ENCODE data around the gene JADE2. TPM values are rescaled to one million over a fixed set of nuclear protein-coding genes. Genes with fewer than 3 reads are reported as not detected.

JADE2 gene
- total and polyA plus RNA-seq, 7 donors: 4.9 to 53.8 (median 38.5) TPM

GRCh38 chr5:134576386-134577021 lies 51.0 kb downstream of the JADE2 start:
- Histone ChIP-seq H3K9me3 (no peaks in the 10 kb centered on the region), H3K4me3 (no peak overlapping the region), H3K4me1 (peaks cover 0 to 44% (median 30%) of the 10 kb centered on the region in 4 donors), H3K27ac (no peak overlapping the region), H3K27me3 (no peaks in the 10 kb centered on the region), H3K36me3 (peaks cover 51 to 96% (median 70%) of the 10 kb centered on the region in 4 donors)
- intact Hi-C loops (cut with DNase I): loop anchor here (1.0 to 5.0 kb wide), 2 partner anchors 49 to 204 kb away; partner anchors contain the start of gene UBE2B
- no peak for DNase-seq
- 85 to 87% methylated on average over 12 of the region's 12 CpGs for WGBS, 2 donors
- TF ChIP-seq, protein P1, sequence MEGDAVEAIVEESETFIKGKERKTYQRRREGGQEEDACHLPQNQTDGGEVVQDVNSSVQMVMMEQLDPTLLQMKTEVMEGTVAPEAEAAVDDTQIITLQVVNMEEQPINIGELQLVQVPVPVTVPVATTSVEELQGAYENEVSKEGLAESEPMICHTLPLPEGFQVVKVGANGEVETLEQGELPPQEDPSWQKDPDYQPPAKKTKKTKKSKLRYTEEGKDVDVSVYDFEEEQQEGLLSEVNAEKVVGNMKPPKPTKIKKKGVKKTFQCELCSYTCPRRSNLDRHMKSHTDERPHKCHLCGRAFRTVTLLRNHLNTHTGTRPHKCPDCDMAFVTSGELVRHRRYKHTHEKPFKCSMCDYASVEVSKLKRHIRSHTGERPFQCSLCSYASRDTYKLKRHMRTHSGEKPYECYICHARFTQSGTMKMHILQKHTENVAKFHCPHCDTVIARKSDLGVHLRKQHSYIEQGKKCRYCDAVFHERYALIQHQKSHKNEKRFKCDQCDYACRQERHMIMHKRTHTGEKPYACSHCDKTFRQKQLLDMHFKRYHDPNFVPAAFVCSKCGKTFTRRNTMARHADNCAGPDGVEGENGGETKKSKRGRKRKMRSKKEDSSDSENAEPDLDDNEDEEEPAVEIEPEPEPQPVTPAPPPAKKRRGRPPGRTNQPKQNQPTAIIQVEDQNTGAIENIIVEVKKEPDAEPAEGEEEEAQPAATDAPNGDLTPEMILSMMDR (IDR thresholded peaks at IDR 0.05): no peak
- TF ChIP-seq EP300 (IDR thresholded peaks at IDR 0.05) (no peak), POLR2AphosphoS5 (IDR thresholded peaks at IDR 0.05) (no peak), POLR2A (IDR thresholded peaks at IDR 0.05) (no peak)

DNA sequence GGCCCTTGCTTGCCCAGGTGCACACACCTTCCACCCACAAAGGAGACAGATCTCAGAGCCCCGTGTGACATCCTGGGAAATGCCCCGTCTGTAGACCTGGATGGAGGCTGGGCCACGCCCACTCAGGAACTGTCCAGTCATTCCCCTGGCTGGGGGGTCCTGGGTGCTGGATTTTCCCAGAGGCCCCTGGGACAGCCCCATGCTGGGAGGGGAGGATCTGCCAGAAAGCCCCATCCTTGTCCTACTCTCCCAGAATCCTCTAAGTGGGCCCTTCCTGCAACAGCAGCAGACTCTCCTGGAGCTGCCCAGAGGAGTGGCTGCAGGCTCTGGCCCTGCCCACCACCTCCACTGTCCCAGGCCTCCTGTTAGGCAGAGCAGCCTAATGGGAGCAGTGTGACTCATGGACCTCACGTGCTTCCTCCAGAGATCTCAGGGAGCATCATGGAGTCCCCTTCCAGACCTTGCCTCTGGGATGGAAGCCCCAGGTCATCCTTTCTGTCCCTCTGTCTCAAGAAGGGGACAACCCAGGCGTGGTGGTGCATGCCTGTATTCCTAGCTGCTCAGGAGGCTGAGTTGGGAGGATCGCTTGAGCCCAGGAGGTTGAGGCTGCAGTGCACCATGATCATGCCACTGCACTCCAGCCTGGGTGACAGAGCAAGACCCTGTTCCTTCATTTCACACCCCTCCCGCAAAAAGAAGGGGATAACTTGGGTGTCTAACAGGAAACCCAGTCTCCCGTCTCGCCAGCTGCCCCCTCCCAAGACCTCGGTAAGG lies 51.7 kb downstream of the JADE2 start:
- H3K27ac ChIP-seq: peak overlapping the region in 1 of 4 donors; percentile 2
- peaks cover 51 to 89% (median 63%) of the 10 kb centered on the region in 4 donors for H3K36me3 ChIP-seq
- H3K27me3 ChIP-seq: no peaks in the 10 kb centered on the region
- 73 to 75% methylated on average over 10 of the region's 10 CpGs for WGBS, 2 donors
- no peak for DNase-seq
- no peaks in the 10 kb centered on the region for H3K9me3 ChIP-seq
- peaks cover 0 to 48% (median 37%) of the 10 kb centered on the region in 4 donors for H3K4me1 ChIP-seq
- intact Hi-C loops (cut with DNase I): loop anchor here (1.0 to 5.0 kb wide), 2 partner anchors 50 to 205 kb away; partner anchors contain the start of gene UBE2B
- no peak for TF ChIP-seq POLR2A (IDR thresholded peaks at IDR 0.05)
- no peak for TF ChIP-seq EP300 (IDR thresholded peaks at IDR 0.05)
- TF ChIP-seq, protein P1 (IDR thresholded peaks at IDR 0.05): no peak
- TF ChIP-seq POLR2AphosphoS5 (IDR thresholded peaks at IDR 0.05): no peak
- no peak overlapping the region for H3K4me3 ChIP-seq

GRCh38 chr5:134577796-134578577 lies 52.5 kb downstream of the JADE2 start:
- H3K27ac ChIP-seq: peak overlapping the region in 1 of 4 donors; percentile 2
- 51% methylated on average over 17 of the region's 17 CpGs for WGBS, 2 donors

More at GRCh38 chr5:134577796-134578577, 52.5 kb downstream of the JADE2 start:
- peaks cover 0 to 48% (median 39%) of the 10 kb centered on the region in 4 donors for H3K4me1 ChIP-seq
- no peak overlapping the region for H3K4me3 ChIP-seq
- peaks cover 51 to 81% (median 55%) of the 10 kb centered on the region in 4 donors for H3K36me3 ChIP-seq
- no peaks in the 10 kb centered on the region for H3K9me3 ChIP-seq
- intact Hi-C loops (cut with DNase I): loop anchor here (1.0 to 5.0 kb wide), 3 partner anchors 51 to 206 kb away; partner anchors contain the start of gene UBE2B
- peak; percentile 87 for DNase-seq
- H3K27me3 ChIP-seq: no peaks in the 10 kb centered on the region
- TF ChIP-seq, protein P1 (IDR thresholded peaks at IDR 0.05): peak; percentile 63 to 83 (median 78)
- TF ChIP-seq POLR2AphosphoS5 (IDR thresholded peaks at IDR 0.05) (peak in 2 of 4 donors; percentile 21 to 27), POLR2A (IDR thresholded peaks at IDR 0.05) (no peak), EP300 (IDR thresholded peaks at IDR 0.05) (no peak)

All from sigmoid colon (tissue), 7 donors.